Thyroid gland (tissue), 4 donors: ENCODE data around the gene CDC42BPA. TPM values are rescaled to one million over a fixed set of nuclear protein-coding genes. Genes with fewer than 3 reads are reported as not detected.

Experiments used
- DNase-seq, 2 donors: peaks; one replicate each; pipeline ENCODE4 v3.0.0-alpha.2; 2019
- H3K27ac ChIP-seq, 3 donors: fragments of 200-600 bp; sonication (generic); 1 replicate in 2 of 3; 2 replicates in 1 of 3; pipeline ENCODE4 v1.5.1; 2016 to 2019; ENCODE audit warnings: mild to moderate bottlenecking in 1 of 3, moderate library complexity in 1 of 3
- H3K27me3 ChIP-seq: fragments of 200-600 bp; sonication (generic); one replicate; pipeline ENCODE4 v1.5.1; 2019
- H3K36me3 ChIP-seq, 2 donors: fragments of 200-600 bp; sonication (generic); one replicate each; pipeline ENCODE4 v1.5.1; 2016 to 2019
- H3K4me1 ChIP-seq, 2 donors: fragments of 200-600 bp; sonication (generic); one replicate each; pipeline ENCODE4 v1.5.1; 2017 to 2019
- H3K4me3 ChIP-seq, 3 donors: fragments of 200-600 bp; sonication (generic); replicated peaks in 1 of 3; 1 replicate in 2 of 3; 2 replicates in 1 of 3; pipeline ENCODE4 v1.5.1; 2016; ENCODE audit warnings: mild to moderate bottlenecking in 1 of 3
- H3K9me3 ChIP-seq: fragments of 200-600 bp; sonication (generic); one replicate; pipeline ENCODE4 v1.5.1; 2017
- POLR2A ChIP-seq, 2 donors: fragments of 450-650 bp; IDR thresholded peaks; one replicate each; pipeline ENCODE4 v1.6.1; 2017; ENCODE audit warnings: antibody characterized with exemption in 2 of 2, mild to moderate bottlenecking in 2 of 2, moderate library complexity in 1 of 2
- WGBS, 2 donors: methylation state at CpG; one replicate each; pipeline ENCODE4 v1.1.5; 2017; 5-methylcytosine and 5-hydroxymethylcytosine counted together
- intact Hi-C: fragments of 100-400 bp; cut with DNase I; formaldehyde crosslinking; loops from one replicate; pipeline ENCODE4 v1.15.1; 2023
- total RNA-seq, 4 donors: library from RNA; depleted of rRNA; stranded (reverse); fragments of >200 nt; gene quantifications; one replicate each; pipeline ENCODE4 v1.2.3, GENCODE V29; 2016
- TF ChIP-seq, protein P1 (sequence below), 6 experiments: fragments of 200-600 bp in 3 of 6; fragments of 450-650 bp in 3 of 6; sonication (generic) in 3 of 6; IDR thresholded peaks; one replicate each; pipeline ENCODE4 v1.5.1; 2016 to 2019; ENCODE audit warnings: antibody characterized with exemption in 6 of 6, mild to moderate bottlenecking in 2 of 6, inconsistent platforms in 1 of 6, moderate library complexity in 1 of 6

Gene CDC42BPA
- total RNA-seq, 4 donors from 2014 or later: 25.0 to 50.0 (median 30.5) TPM

- intact Hi-C loops: no loop called here
Measured at GRCh38 chr1:227127891-227128290, 190.4 kb downstream of the CDC42BPA start.

GRCh38 chr1:227125929-227126545, 192.3 kb downstream of the CDC42BPA start:
- H3K27me3 ChIP-seq: no peaks in the 10 kb centered on the region
- no peak for TF ChIP-seq POLR2A (IDR thresholded peaks at IDR 0.05)
- TF ChIP-seq, protein P1, sequence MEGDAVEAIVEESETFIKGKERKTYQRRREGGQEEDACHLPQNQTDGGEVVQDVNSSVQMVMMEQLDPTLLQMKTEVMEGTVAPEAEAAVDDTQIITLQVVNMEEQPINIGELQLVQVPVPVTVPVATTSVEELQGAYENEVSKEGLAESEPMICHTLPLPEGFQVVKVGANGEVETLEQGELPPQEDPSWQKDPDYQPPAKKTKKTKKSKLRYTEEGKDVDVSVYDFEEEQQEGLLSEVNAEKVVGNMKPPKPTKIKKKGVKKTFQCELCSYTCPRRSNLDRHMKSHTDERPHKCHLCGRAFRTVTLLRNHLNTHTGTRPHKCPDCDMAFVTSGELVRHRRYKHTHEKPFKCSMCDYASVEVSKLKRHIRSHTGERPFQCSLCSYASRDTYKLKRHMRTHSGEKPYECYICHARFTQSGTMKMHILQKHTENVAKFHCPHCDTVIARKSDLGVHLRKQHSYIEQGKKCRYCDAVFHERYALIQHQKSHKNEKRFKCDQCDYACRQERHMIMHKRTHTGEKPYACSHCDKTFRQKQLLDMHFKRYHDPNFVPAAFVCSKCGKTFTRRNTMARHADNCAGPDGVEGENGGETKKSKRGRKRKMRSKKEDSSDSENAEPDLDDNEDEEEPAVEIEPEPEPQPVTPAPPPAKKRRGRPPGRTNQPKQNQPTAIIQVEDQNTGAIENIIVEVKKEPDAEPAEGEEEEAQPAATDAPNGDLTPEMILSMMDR (IDR thresholded peaks at IDR 0.05): no peak
- no peaks in the 10 kb centered on the region for H3K36me3 ChIP-seq
- 51 to 64% methylated on average over 3 of the region's 3 CpGs for WGBS, 2 donors
- DNase-seq: no peak
- H3K9me3 ChIP-seq: no peaks in the 10 kb centered on the region
- no peak overlapping the region for H3K4me3 ChIP-seq
- no peak overlapping the region for H3K27ac ChIP-seq
- intact Hi-C loops: no loop called here
- H3K4me1 ChIP-seq: no peaks in the 10 kb centered on the region

More at GRCh38 chr1:227127891-227128290, 190.4 kb downstream of the CDC42BPA start:
- no peak overlapping the region for H3K4me3 ChIP-seq
- TF ChIP-seq, protein P1 (IDR thresholded peaks at IDR 0.05): no peak
- no peak for TF ChIP-seq POLR2A (IDR thresholded peaks at IDR 0.05)
- no peaks in the 10 kb centered on the region for H3K9me3 ChIP-seq
- no peak for DNase-seq
- H3K4me1 ChIP-seq: no peaks in the 10 kb centered on the region
- H3K27ac ChIP-seq: no peak overlapping the region
- 83 to 84% methylated on average over 3 of the region's 3 CpGs for WGBS, 2 donors
- H3K27me3 ChIP-seq: no peaks in the 10 kb centered on the region
- H3K36me3 ChIP-seq: no peaks in the 10 kb centered on the region

- DNase-seq: no peak
- no peaks in the 10 kb centered on the region for H3K9me3 ChIP-seq
- TF ChIP-seq POLR2A (IDR thresholded peaks at IDR 0.05): no peak
- TF ChIP-seq, protein P1 (IDR thresholded peaks at IDR 0.05): no peak
- no peaks in the 10 kb centered on the region for H3K27me3 ChIP-seq
- 81 to 95% methylated on average over 1 of the region's 1 CpG for WGBS, 2 donors
- no peaks in the 10 kb centered on the region for H3K4me1 ChIP-seq
- intact Hi-C loops: no loop called here
- no peak overlapping the region for H3K4me3 ChIP-seq
- H3K36me3 ChIP-seq: no peaks in the 10 kb centered on the region
- no peak overlapping the region for H3K27ac ChIP-seq
Measured at GRCh38 chr1:227124473-227124872, 193.8 kb downstream of the CDC42BPA start.

DNA sequence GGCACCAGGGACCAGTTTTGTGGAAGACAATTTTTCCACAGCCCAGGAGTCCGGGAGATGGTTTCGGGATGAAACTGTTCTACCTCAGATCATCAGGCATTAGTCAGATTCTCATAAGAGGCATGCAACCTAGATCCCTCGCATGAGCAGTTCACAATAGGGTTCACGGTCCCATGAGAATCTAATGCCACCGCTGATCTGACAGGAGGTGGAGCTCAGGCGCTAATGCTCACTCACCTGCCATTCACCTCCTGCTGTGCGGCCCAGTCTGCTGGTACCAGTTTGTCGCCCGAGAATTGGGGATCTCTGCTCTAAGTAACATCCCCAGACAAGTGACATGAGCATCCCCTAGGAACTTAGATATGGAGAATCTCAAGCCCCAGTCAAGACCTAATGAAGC, 197.5 kb downstream of the CDC42BPA start:
- Histone ChIP-seq H3K9me3 (no peaks in the 10 kb centered on the region), H3K4me1 (no peaks in the 10 kb centered on the region), H3K27ac (no peak overlapping the region), H3K4me3 (no peak overlapping the region), H3K36me3 (no peaks in the 10 kb centered on the region), H3K27me3 (no peaks in the 10 kb centered on the region)
- DNase-seq: no peak
- WGBS, 2 donors: 94 to 95% methylated on average over 9 of the region's 9 CpGs
- intact Hi-C loops: no loop called here
- TF ChIP-seq, protein P1 (IDR thresholded peaks at IDR 0.05): no peak
- no peak for TF ChIP-seq POLR2A (IDR thresholded peaks at IDR 0.05)

- H3K4me1 ChIP-seq: no peaks in the 10 kb centered on the region
- WGBS, 2 donors: 98% methylated on average over 6 of the region's 6 CpGs
- TF ChIP-seq, protein P1 (IDR thresholded peaks at IDR 0.05): no peak
- TF ChIP-seq POLR2A (IDR thresholded peaks at IDR 0.05): no peak
- no peak overlapping the region for H3K4me3 ChIP-seq
- no peak for DNase-seq
- H3K36me3 ChIP-seq: no peaks in the 10 kb centered on the region
- no peaks in the 10 kb centered on the region for H3K27me3 ChIP-seq
- intact Hi-C loops: no loop called here
- H3K9me3 ChIP-seq: no peaks in the 10 kb centered on the region
- no peak overlapping the region for H3K27ac ChIP-seq
Measured at GRCh38 chr1:227112538-227112937, 205.8 kb downstream of the CDC42BPA start.
